Lower leg skin (tissue), 4 donors: ENCODE measurements around the gene RNASE9. TPM values are rescaled to one million over a fixed set of nuclear protein-coding genes. Genes with fewer than 3 reads are reported as not detected.

Source experiments
- DNase-seq, 2 donors: peaks; one replicate each; pipeline ENCODE4 v3.0.0-alpha.2; 2019; ENCODE audit warnings: low spot score in 2 of 2
- H3K4me3 ChIP-seq: fragments of 200-600 bp; sonication (generic); 2 replicates; pipeline ENCODE4 v1.5.1; 2017; ENCODE audit warnings: mild to moderate bottlenecking, low read depth; ENCODE audit not compliant: poor library complexity, severe bottlenecking
- POLR2A ChIP-seq, 2 donors: fragments of 450-650 bp; IDR thresholded peaks; one replicate each; pipeline ENCODE4 v1.6.1; 2016 to 2017; ENCODE audit warnings: antibody characterized with exemption in 2 of 2, mild to moderate bottlenecking in 1 of 2, moderate library complexity in 1 of 2
- WGBS, 2 donors: methylation state at CpG; one replicate each; pipeline ENCODE4 v1.1.5; 2018; 5-methylcytosine and 5-hydroxymethylcytosine counted together
- intact Hi-C: fragments of 100-400 bp; cut with DNase I; formaldehyde crosslinking; loops from one replicate; pipeline ENCODE4 v1.15.0; 2023; ENCODE audit warnings: low total_unique reads
- total RNA-seq, 4 donors: library from RNA; depleted of rRNA; stranded (reverse); fragments of >200 nt; gene quantifications; one replicate each; pipeline ENCODE4 v1.1.0, GENCODE V29; 2016
- TF ChIP-seq, protein P1 (sequence below), 3 donors: fragments of 450-650 bp; IDR thresholded peaks; one replicate each; pipeline ENCODE4 v1.5.1; 2016; ENCODE audit warnings: antibody characterized with exemption in 3 of 3, mild to moderate bottlenecking in 3 of 3, moderate library complexity in 2 of 3

The RNASE9 gene
- total RNA-seq, 4 donors from 2014 or later, result not detected

DNA sequence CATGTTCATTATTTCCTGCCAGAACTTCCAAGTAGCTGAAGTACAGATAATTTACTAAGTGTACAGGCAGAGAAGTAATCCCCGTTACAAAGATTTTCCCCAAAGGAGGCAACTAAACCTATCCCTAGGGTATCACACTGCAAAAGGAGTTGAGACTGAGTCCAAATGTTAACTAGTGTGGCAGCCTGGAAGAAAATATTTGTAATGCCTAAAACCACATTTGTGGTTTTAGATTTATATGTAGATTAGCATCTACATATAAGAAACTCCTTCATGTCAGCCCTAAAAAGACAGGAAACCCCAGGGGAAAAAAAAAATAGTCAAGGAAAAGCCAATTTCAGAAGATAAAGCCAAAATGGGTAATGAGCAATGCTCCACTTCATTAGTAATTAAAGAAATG, 31.7 kb upstream of the RNASE9 start:
- TF ChIP-seq, protein P1, sequence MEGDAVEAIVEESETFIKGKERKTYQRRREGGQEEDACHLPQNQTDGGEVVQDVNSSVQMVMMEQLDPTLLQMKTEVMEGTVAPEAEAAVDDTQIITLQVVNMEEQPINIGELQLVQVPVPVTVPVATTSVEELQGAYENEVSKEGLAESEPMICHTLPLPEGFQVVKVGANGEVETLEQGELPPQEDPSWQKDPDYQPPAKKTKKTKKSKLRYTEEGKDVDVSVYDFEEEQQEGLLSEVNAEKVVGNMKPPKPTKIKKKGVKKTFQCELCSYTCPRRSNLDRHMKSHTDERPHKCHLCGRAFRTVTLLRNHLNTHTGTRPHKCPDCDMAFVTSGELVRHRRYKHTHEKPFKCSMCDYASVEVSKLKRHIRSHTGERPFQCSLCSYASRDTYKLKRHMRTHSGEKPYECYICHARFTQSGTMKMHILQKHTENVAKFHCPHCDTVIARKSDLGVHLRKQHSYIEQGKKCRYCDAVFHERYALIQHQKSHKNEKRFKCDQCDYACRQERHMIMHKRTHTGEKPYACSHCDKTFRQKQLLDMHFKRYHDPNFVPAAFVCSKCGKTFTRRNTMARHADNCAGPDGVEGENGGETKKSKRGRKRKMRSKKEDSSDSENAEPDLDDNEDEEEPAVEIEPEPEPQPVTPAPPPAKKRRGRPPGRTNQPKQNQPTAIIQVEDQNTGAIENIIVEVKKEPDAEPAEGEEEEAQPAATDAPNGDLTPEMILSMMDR (IDR thresholded peaks at IDR 0.05), result no peak
- TF ChIP-seq POLR2A (IDR thresholded peaks at IDR 0.05), result no peak
- WGBS, 2 donors, result 34 to 40% methylated on average over 1 of the region's 1 CpG
- H3K4me3 ChIP-seq, result no peak overlapping the region
- intact Hi-C loops, result no loop called here
- DNase-seq, result no peak

DNA sequence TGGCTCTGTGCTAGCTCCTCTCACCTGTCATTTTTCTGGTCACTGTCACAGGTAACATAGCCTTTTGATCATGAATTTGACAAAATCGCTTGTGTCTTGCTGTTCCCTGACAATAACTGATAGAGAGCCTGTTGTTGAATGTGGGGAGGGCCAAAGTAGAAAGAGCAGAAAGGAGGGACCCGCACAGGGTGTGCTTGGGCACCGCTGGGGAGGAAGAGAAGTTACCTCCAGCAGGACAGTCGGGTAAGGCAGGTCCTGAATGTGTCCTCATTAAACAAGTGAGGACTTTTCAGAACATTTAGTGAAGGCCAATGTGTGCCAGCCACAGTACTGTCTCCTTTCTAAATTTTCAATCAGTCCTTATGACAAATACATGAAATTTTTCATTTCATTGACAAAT, 30.4 kb upstream of the RNASE9 start, which contains the start of gene RNASE12:
TSS of gene RNASE12 (minus strand) at position 142 of the 400 bp plus-strand sequence. CDS start 653 bp downstream, outside the sequence.
- WGBS, 2 donors, result 83 to 89% methylated on average over 4 of the region's 4 CpGs
- no peak within 1 kb of the TSS for H3K4me3 ChIP-seq
- no peak for DNase-seq
- TF ChIP-seq, protein P1 (IDR thresholded peaks at IDR 0.05), result no peak
- no peak for TF ChIP-seq POLR2A (IDR thresholded peaks at IDR 0.05)
- intact Hi-C loops, result no loop called here

DNA sequence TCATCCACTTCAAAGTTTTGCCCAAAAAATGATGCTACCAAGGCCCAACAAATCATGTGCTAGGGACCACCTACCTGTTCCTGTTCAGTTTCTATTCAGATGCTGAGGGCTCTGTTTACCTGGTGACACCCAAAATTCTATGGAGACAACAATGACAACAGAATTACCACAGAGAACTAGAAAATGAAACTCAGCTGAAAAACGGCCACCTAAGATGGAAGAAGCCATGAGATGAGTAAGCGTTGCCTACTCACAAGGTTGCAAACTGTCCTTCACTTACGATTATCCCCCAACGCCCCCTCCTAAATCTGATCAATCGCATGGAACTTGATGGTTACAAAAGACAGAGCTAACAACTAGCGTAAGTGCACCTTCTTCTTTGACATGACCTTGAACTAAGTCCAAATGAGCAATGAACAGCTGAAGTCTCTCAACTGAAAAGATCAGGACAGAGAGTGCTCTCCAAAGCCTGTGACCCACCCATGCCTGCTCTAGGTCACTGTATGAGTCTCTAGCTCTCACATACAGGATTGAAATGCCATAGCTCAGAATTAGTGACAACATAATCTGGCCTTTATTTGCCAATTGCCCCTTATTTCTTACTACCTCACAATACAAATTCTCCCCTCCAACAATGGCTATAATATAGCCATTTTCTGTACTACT, 26.8 kb upstream of the RNASE9 start, which contains the start of gene RNASE11:
TSS of gene RNASE11 (minus strand) at position 513 of the 666 bp plus-strand sequence.
- 85 to 88% methylated on average over 6 of the region's 6 CpGs for WGBS, 2 donors
- intact Hi-C loops, result no loop called here
- TF ChIP-seq POLR2A (IDR thresholded peaks at IDR 0.05), result no peak
- TF ChIP-seq, protein P1 (IDR thresholded peaks at IDR 0.05), result no peak
- H3K4me3 ChIP-seq, result no peak within 1 kb of the TSS
- no peak for DNase-seq

DNA sequence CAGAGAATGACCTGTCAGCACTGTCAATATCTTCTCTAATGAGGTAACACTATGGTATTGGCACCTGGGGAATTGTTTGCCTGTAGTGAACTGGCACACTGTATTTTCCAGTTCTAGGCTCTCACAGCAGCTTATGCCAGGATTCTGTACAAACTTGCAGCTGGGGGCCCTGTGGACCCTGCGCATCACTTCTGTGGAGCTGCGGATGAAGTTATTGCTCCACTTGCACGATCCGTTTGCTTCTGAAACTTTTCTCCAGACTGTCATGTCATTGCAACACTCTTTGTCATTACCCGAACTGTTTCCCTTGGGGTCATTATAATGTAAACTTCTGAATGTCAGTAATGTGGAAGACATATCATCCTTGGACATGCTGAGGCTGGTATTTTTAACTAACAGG, 23.1 kb upstream of the RNASE9 start:
- TF ChIP-seq POLR2A (IDR thresholded peaks at IDR 0.05), result no peak
- TF ChIP-seq, protein P1 (IDR thresholded peaks at IDR 0.05), result no peak
- H3K4me3 ChIP-seq, result no peak overlapping the region
- 48 to 55% methylated on average over 5 of the region's 5 CpGs for WGBS, 2 donors
- intact Hi-C loops, result no loop called here
- no peak for DNase-seq

DNA sequence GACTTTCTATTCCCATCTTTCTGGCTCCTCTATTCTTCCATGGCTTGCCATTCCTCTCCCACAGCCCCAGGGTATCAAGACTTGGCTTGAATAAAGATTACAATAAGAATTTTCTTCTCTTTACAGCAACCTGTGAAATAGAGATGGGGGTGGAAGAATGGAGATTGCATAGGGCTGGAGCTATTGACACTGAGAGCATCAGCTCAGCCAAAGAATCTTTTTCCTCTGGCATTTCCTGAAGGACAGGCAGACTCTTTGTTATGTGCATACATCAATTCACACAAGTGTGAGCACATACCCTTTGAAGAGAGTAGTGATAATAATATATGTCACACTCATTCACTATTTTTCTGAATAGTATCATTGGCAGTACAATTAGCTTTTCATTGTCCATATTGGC, 22.3 kb upstream of the RNASE9 start:
- H3K4me3 ChIP-seq, result no peak overlapping the region
- intact Hi-C loops, result no loop called here
- TF ChIP-seq POLR2A (IDR thresholded peaks at IDR 0.05), result no peak
- DNase-seq, result no peak

DNA sequence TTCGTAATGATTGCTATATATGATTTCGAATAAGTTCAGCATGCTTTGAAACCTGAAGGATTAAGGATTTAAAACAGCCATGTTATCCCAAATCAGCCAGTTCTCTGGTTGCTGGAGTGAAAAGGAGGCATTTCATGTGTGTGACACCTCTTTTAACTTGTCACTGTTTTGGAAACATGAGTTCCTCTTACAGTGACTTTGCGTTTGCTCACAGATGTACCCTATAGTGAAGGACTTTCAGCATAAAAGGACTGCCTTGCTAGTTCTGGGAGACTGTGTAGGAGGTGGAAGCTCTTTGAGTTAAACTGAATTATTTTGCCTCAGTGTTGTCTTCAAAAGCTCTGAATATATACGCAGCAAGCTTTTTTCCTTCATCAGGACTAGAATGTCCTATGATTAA, 19.4 kb upstream of the RNASE9 start:
- no peak for DNase-seq
- no peak for TF ChIP-seq POLR2A (IDR thresholded peaks at IDR 0.05)
- TF ChIP-seq, protein P1 (IDR thresholded peaks at IDR 0.05), result no peak
- no peak overlapping the region for H3K4me3 ChIP-seq
- WGBS, 2 donors, result 79 to 81% methylated on average over 4 of the region's 4 CpGs
- intact Hi-C loops, result no loop called here
